C4-2B (cell line): ENCODE results near the gene TMOD1.

Source experiments
- H3K27ac ChIP-seq: fragments of 450-650 bp; 2 replicates; pipeline ENCODE4 v1.5.1; 2017
- ZFX ChIP-seq: fragments of 450-650 bp; IDR thresholded peaks from 2 replicates; pipeline ENCODE4 v1.6.1; 2017
- TF ChIP-seq, protein P1 (sequence below): fragments of 450-650 bp; conservative IDR thresholded peaks from 2 replicates; pipeline ENCODE4 v1.5.1; 2017; ENCODE audit warnings: mild to moderate bottlenecking

TMOD1 gene

DNA sequence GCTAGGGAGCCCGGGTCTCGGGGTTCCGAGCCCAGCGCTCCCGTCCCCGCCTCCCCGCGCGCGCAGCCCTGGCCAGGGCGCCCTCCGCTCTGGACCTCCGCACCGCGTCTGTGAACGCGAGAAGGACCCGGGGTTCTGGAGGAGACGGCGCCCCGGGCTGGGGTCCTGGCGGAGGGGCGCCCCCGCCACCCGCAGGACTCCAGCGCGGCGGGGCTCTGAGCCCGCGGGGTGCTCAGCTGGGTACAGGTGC is 431 bp downstream of the TMOD1 start:
- peak overlapping the region; percentile 16; the same call in 1 of the 2 replicates for H3K27ac ChIP-seq
- no peak for TF ChIP-seq ZFX
- TF ChIP-seq, protein P1, sequence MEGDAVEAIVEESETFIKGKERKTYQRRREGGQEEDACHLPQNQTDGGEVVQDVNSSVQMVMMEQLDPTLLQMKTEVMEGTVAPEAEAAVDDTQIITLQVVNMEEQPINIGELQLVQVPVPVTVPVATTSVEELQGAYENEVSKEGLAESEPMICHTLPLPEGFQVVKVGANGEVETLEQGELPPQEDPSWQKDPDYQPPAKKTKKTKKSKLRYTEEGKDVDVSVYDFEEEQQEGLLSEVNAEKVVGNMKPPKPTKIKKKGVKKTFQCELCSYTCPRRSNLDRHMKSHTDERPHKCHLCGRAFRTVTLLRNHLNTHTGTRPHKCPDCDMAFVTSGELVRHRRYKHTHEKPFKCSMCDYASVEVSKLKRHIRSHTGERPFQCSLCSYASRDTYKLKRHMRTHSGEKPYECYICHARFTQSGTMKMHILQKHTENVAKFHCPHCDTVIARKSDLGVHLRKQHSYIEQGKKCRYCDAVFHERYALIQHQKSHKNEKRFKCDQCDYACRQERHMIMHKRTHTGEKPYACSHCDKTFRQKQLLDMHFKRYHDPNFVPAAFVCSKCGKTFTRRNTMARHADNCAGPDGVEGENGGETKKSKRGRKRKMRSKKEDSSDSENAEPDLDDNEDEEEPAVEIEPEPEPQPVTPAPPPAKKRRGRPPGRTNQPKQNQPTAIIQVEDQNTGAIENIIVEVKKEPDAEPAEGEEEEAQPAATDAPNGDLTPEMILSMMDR, result no peak

DNA sequence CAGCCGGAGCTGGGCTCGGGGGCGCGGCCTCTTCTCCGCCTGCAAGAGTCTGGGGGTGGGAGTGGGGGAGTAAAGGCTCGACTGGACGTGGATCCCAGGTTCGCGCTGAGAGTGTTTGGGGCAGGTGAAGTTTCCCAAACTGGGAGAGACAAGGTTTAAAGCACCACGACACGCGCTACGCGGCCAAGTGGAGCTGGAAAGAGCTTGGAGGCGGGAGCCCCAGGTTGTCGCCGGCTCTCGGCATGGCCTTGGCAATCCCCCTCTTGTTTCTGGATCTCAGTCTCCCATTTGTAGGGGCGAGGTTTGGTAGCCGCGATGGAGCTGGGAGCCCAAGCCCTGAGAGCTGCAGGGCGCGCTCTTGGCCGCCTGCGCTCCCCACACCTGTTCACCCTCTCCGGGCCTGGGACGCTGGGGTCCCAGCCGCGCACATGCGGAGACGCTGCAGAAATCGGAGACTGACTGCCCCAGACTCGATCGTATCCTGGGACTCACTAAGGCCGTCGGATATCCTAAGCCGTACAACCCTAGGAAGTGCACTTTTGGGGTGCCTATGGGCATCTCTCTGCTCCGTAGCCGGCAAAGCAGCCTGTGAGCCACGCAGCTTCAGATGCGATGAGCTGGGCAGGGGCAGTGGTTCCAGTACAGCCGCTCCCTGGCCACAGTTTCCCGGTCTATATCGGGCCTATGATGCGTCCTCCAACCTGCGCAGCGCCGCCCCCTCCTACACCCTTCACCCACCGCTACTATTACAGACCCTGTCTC is 937 bp downstream of the TMOD1 start:
- TF ChIP-seq, protein P1, result no peak
- no peak for TF ChIP-seq ZFX
- H3K27ac ChIP-seq, result peak overlapping the region; percentile 16; the same call in 1 of the 2 replicates

DNA sequence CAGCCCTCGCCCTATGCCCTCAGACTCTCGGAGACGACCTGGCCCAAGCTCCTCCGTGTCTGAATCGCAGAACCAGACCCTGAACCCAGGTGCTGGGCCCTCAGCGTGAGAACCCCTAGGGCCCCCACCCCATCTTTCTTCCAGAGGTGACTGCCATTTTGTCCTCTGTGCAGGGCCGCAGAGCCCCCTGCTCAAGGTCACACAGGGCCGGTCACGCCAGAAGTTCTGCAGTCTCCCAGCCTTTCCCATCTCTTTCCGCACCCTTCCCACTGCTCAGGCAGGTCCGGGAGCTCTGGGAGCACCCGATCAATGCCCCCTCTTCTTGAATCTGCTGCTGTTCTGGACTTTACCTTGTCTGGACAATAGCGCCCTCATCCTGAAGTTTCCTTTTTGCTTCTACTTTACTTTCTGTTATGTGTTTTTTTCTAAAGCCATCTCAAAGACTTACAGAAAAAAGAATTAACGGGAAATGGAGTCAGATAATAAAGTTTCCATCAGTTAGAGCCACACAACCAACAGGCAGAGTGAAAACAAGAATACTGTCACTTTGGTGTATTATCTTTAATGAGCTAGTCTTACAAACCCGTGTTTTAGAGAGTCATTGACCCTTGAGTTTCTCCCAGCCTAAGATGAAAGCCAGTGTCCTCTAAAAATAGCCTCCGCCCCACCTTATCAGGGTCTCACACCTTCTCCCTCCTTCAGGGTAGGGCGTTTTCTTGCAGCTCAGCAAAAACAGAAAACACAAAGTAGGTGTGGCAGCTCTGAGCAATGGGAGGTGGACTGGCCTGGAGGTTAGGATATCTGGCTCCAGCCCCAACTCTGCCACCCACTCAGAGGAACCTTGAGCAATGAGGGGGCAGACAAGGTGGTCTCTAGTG is 1.8 kb downstream of the TMOD1 start:
- TF ChIP-seq, protein P1, result no peak
- no peak for TF ChIP-seq ZFX

DNA sequence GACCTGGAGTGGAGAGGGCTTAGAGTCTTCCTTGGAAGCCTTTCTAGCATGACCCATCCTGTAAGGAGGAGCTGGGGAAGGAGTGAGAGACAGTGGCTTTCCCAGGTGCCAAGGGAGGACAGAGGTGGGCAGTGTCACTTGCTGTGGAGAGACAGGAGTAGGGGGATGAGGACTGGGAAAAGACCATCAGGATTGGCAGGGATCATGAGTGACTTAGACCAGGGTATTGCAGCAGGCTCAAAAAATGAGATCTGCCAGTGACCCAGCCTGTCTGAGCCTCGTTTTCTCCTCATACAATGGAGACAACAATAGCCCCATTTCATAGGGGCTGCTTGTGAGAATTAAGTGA is 2.4 kb downstream of the TMOD1 start:
- TF ChIP-seq, protein P1, result no peak
- TF ChIP-seq ZFX, result no peak
- no peak overlapping the region for H3K27ac ChIP-seq

More for the DNA sequence above, 1.8 kb downstream of the TMOD1 start:
- no peak overlapping the region for H3K27ac ChIP-seq

DNA sequence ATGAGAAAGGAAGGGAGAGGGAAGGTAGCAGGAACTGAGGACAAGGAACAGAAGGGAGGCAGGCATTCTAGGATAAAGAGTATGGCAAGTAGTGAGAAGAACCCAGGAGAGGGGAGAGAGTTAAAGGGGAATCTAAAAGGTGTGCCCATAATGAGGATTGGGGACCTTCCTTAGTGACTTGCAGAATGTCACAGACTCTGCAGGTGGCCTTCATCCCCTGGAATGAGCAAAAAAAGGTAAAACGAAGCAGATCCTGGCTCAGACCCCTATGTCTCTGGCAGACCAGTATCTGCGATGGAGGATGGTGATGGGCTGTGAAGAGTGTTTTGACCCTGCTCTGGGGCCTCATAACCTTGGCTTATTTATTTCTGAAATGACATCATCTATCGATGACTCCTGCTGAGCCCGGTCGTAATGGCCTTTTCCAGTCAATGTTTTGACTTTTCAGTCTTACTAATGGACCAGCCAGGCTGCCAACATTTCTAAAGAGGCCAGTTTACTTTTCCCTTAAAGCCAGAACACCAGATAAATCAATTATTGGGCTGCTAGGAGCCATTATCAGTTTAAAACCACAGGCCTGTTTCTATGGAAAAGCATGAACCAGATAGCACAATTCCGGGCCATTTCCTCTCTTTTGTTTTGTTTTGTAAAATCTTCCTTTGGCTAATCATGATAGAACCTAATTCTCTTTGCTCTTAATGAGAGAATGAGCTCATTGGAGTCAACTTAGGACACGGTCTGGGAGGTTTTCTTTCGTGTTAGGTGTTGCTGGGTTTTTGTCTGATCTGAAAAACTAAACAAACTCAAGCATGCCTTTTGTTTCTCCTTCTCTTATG is 3.1 kb downstream of the TMOD1 start:
- TF ChIP-seq ZFX, result no peak
- H3K27ac ChIP-seq, result no peak overlapping the region

DNA sequence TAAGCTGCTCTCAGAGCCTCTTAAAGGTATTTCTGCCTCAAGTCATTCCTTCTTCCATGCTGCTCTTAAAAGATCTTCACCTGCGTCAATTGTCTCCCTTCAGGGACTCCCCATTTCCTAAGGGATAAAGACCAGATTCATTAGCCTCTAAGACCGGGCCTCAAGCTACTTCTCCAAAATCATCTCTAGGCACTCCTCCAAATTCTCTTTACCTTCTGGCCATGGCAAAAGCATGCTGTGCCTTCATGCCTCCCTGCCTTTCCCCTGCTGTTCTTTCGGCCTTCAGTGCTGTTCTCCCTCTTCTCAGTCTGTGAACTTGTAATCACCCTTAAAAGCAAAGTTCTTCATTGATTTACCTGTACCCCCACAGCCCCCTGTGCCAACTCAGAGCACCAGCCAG is 4.4 kb downstream of the TMOD1 start:
- no peak overlapping the region for H3K27ac ChIP-seq
- TF ChIP-seq, protein P1, result no peak
- TF ChIP-seq ZFX, result no peak

DNA sequence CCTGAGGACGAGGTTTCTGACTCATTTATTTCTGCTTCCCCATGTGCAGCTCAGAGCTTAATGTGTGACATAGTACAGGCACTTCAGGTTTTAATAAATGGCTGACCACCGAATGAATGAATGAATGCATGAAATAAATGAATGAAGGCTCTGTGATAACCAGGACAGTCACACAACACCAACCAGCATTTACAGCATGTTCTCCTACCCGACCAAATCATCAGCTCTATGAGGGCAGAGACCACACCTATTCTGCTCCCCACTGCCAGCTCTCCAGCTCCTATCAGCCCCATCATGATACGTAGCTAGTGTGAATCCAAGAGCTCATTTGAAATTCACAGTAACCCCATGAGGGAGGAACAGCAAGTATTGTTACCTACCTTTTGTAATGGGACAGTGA is 4.8 kb downstream of the TMOD1 start:
- no peak for TF ChIP-seq ZFX
- TF ChIP-seq, protein P1, result no peak
- no peak overlapping the region for H3K27ac ChIP-seq
